ENCODE measurements around the gene GMPPA. TPM values are rescaled to one million over a fixed set of nuclear protein-coding genes. Genes with fewer than 3 reads are reported as not detected.
A peak's percentile ranks its signal among the peaks of the same experiment; 100 is the strongest.

The GMPPA gene
- total RNA-seq, 1 experiment from 2014 or later = 32.0 TPM

- Histone ChIP-seq H2BK12ac (ENCODE audit: insufficient read length, low read depth, low read length) (no peak overlapping the region), H3K27me3 (ENCODE audit: insufficient read depth, low read length) (peaks cover 4% of the 10 kb centered on the region; the same call in 1 of the 2 replicates), H3K23me2 (ENCODE audit: insufficient read length, low read depth, low read length, poor library complexity, severe bottlenecking) (peaks cover 11% of the 10 kb centered on the region), H3K79me1 (ENCODE audit: insufficient read depth, low read depth, low read length, poor library complexity, severe bottlenecking) (no peaks in the 10 kb centered on the region), H3T11ph (ENCODE audit: low read length) (no peak overlapping the region), H4K91ac (ENCODE audit: insufficient read length, low read depth, low read length) (no peak overlapping the region), H3K4ac (ENCODE audit: low read depth, low read length) (no peak overlapping the region), H2AFZ (ENCODE audit: low read length) (no peak overlapping the region), H3K14ac (ENCODE audit: insufficient read depth, low read length) (no peak overlapping the region), H3K23ac (ENCODE audit: insufficient read length, low read depth, low read length) (no peak overlapping the region), H3K9me3 (ENCODE audit: control insufficient read depth, low read depth, low read length) (no peaks in the 10 kb centered on the region), H3K56ac (ENCODE audit: insufficient read length, low read depth, low read length) (no peak overlapping the region), H2BK120ac (ENCODE audit: low read depth, low read length, poor library complexity, severe bottlenecking) (no peak overlapping the region), H4K20me1 (ENCODE audit: control insufficient read depth, insufficient read depth, insufficient read length) (no peaks in the 10 kb centered on the region), H3K4me2 (ENCODE audit: insufficient read depth, insufficient read length, low read length) (no peak overlapping the region), H3K9ac (ENCODE audit: extremely low read depth, insufficient read length, low read length) (no peak overlapping the region), H3K27ac (ENCODE audit: insufficient read length, low read depth, low read length) (no peak overlapping the region), H2AK5ac (ENCODE audit: insufficient read length, low read length) (no peak overlapping the region), H3K4me1 (ENCODE audit: insufficient read depth, low read length) (peaks cover 3% of the 10 kb centered on the region; the same call in 1 of the 2 replicates), H4K5ac (ENCODE audit: insufficient read length, low read depth, low read length) (no peak overlapping the region), H3K79me2 (ENCODE audit: insufficient read depth, low read length) (no peaks in the 10 kb centered on the region), H2BK15ac (ENCODE audit: low read depth, low read length) (no peak overlapping the region), H2BK20ac (ENCODE audit: low read depth, low read length, poor library complexity, severe bottlenecking) (no peak overlapping the region), H3K18ac (ENCODE audit: insufficient read length, low read depth, low read length) (no peak overlapping the region), H4K8ac (replicated peaks; ENCODE audit: insufficient read length, low read depth, low read length) (no peak overlapping the region), H2BK5ac (ENCODE audit: insufficient read length, low read length) (no peak overlapping the region)
- Mint-ChIP-seq H3K36me3 (ENCODE audit: insufficient read depth in 1 of 3, low read depth in 3 of 3) (peaks cover 13 to 38% (median 30%) of the 10 kb centered on the region in 3 experiments), H3K4me1 (peaks cover 10 to 18% of the 10 kb centered on the region in 2 experiments), H3K4me3 (peak overlapping the region in 1 of 2 experiments; percentile 74; a peak in 1 of 5 replicates), H3K9me3 (no peaks in the 10 kb centered on the region), H3K27me3 (ENCODE audit: low read depth) (peaks cover 30% of the 10 kb centered on the region), H3K27ac (no peak overlapping the region)
- TF ChIP-seq CTCF (conservative IDR thresholded peaks at IDR 0.05) = no peak
- WGBS (ENCODE audit: extremely low coverage, insufficient read length, low lambda C conversion rate) = no CpG with 5 or more reads among the region's 15 CpGs
- DNase-seq = no peak
Observed at GRCh38 chr2:219554350-219554749, 55.7 kb downstream of the GMPPA start.
